HepG2 (cell line): ENCODE data around the gene PPP3R2.

Source experiments
- CTCF ChIP-seq: sonication (generic); formaldehyde crosslinking; IDR thresholded peaks from 2 replicates; pipeline ENCODE4 v1.5.0; 2020; ENCODE audit warnings: mild to moderate bottlenecking, missing genetic modification reagents, moderate library complexity
- EP300 ChIP-seq, 3 experiments: sonication (generic) in 1 of 3; formaldehyde crosslinking in 1 of 3; IDR thresholded peaks; 2 replicates each; pipeline versions ENCODE4 v1.5.1 to v1.6.1; 2011 to 2020; ENCODE audit warnings: low read depth in 2 of 3, low read length in 2 of 3, borderline replicate concordance in 1 of 3, improper control_type of control experiment in 1 of 3, mild to moderate bottlenecking in 1 of 3, missing genetic modification reagents in 1 of 3, moderate library complexity in 1 of 3
- JUN ChIP-seq: sonication (generic); formaldehyde crosslinking; IDR thresholded peaks from 2 replicates; pipeline ENCODE4 v1.4.0; 2020; ENCODE audit warnings: mild to moderate bottlenecking, missing genetic modification reagents
- JUND ChIP-seq: sonication (generic); formaldehyde crosslinking; IDR thresholded peaks from 2 replicates; pipeline ENCODE4 v1.8.0; 2022; ENCODE audit warnings: mild to moderate bottlenecking, missing genetic modification reagents
- KDM5A ChIP-seq: fragments of 200-600 bp; sonication (generic); IDR thresholded peaks from 2 replicates; pipeline ENCODE4 v1.7.0; 2018; ENCODE audit warnings: antibody characterized with exemption, mild to moderate bottlenecking, low read length, borderline replicate concordance
- MZF1 ChIP-seq: sonication (generic); formaldehyde crosslinking; IDR thresholded peaks from 2 replicates; pipeline ENCODE4 v1.8.1; 2023; ENCODE audit warnings: mild to moderate bottlenecking, missing genetic modification reagents, borderline replicate concordance
- NCOA5 ChIP-seq: sonication (generic); formaldehyde crosslinking; IDR thresholded peaks from 2 replicates; pipeline ENCODE4 v1.4.0; 2020; ENCODE audit warnings: missing genetic modification reagents
- POLR2A ChIP-seq, 2 experiments: IDR thresholded peaks; 2 replicates each; pipeline ENCODE4 v1.6.1; 2011; ENCODE audit warnings: low read depth in 2 of 2, low read length in 2 of 2, mild to moderate bottlenecking in 1 of 2, moderate library complexity in 1 of 2; ENCODE audit not compliant: insufficient read depth in 1 of 2
- POLR2AphosphoS5 ChIP-seq: IDR thresholded peaks from 2 replicates; pipeline ENCODE4 v1.6.1; 2012; ENCODE audit warnings: low read depth, low read length
- REST ChIP-seq, 2 experiments: IDR thresholded peaks; 2 replicates each; pipeline ENCODE4 v1.6.1; 2011 to 2012; ENCODE audit warnings: low read length in 2 of 2, borderline replicate concordance in 1 of 2, low read depth in 1 of 2, mild to moderate bottlenecking in 1 of 2, moderate library complexity in 1 of 2
- TAF1 ChIP-seq: sonication (generic); formaldehyde crosslinking; IDR thresholded peaks from 2 replicates; pipeline ENCODE4 v1.4.0; 2020; ENCODE audit warnings: missing genetic modification reagents
- ZBTB8A ChIP-seq: sonication (generic); formaldehyde crosslinking; IDR thresholded peaks from 2 replicates; pipeline ENCODE4 v1.4.0; 2020; ENCODE audit warnings: mild to moderate bottlenecking, low read depth, missing genetic modification reagents, borderline replicate concordance
- ZMYM4 ChIP-seq: sonication (generic); formaldehyde crosslinking; IDR thresholded peaks from 2 replicates; pipeline ENCODE4 v1.8.1; 2023; ENCODE audit warnings: mild to moderate bottlenecking, missing genetic modification reagents
- ZNF598 ChIP-seq: sonication (generic); formaldehyde crosslinking; IDR thresholded peaks from 2 replicates; pipeline ENCODE4 v1.5.1; 2020; ENCODE audit warnings: mild to moderate bottlenecking, missing genetic modification reagents, borderline replicate concordance

- TF ChIP-seq CTCF (CRISPR knock-in tag): no peak
- TF ChIP-seq ZNF598 (CRISPR knock-in tag): no peak
- no peak for TF ChIP-seq ZBTB8A
- TF ChIP-seq EP300 (IDR thresholded peaks at IDR 0.05; ENCODE audit: low read depth in 2 of 2, low read length in 2 of 2): no peak
- TF ChIP-seq EP300 (CRISPR knock-in tag; IDR thresholded peaks at IDR 0.05; ENCODE audit: borderline replicate concordance): no peak
- TF ChIP-seq POLR2AphosphoS5: no peak
- TF ChIP-seq MZF1 (CRISPR knock-in tag): no peak
- no peak for TF ChIP-seq REST (IDR thresholded peaks at IDR 0.05; ENCODE audit: borderline replicate concordance in 1 of 2, low read depth in 1 of 2, low read length in 2 of 2)
- TF ChIP-seq KDM5A: no peak
- no peak for TF ChIP-seq JUN (CRISPR knock-in tag)
- no peak for TF ChIP-seq JUND (CRISPR knock-in tag)
- no peak for TF ChIP-seq NCOA5
- TF ChIP-seq POLR2A (IDR thresholded peaks at IDR 0.05; ENCODE audit: insufficient read depth in 1 of 2, low read depth in 2 of 2, low read length in 2 of 2): no peak
- TF ChIP-seq ZMYM4 (CRISPR knock-in tag): no peak
- no peak for TF ChIP-seq TAF1 (CRISPR knock-in tag)
Measured at GRCh38 chr9:101578378-101578777, 16.4 kb downstream of the PPP3R2 start.
